Prostate gland (tissue), 2 donors: ENCODE measurements around the gene ZNF804A. TPM values are rescaled to one million over a fixed set of nuclear protein-coding genes. Genes with fewer than 3 reads are reported as not detected.

Experiments
- DNase-seq: peaks from one replicate; pipeline ENCODE4 v3.0.0-alpha.2; 2019; ENCODE audit warnings: low spot score
- H3K27ac ChIP-seq, 2 donors: fragments of 200-600 bp; sonication (generic); 2 replicates each; pipeline ENCODE4 v1.5.1; 2017 to 2019
- H3K27me3 ChIP-seq: fragments of 200-600 bp; sonication (generic); replicated peaks from 2 replicates; pipeline ENCODE4 v1.5.1; 2019; ENCODE audit not compliant: insufficient read depth
- H3K36me3 ChIP-seq, 2 donors: fragments of 200-600 bp; sonication (generic); 1 replicate in 1 of 2; 2 replicates in 1 of 2; pipeline versions ENCODE4 v1.5.1 to v1.8.1; 2017 to 2019
- H3K4me1 ChIP-seq: fragments of 200-600 bp; sonication (generic); replicated peaks from 2 replicates; pipeline ENCODE4 v1.5.1; 2019
- H3K4me3 ChIP-seq, 2 donors: fragments of 200-600 bp; sonication (generic); 2 replicates each; pipeline ENCODE4 v1.5.1; 2017 to 2019
- H3K9me3 ChIP-seq: fragments of 200-600 bp; sonication (generic); 2 replicates; pipeline ENCODE4 v1.5.1; 2017
- CTCF ChIP-seq, 4 experiments: fragments of 200-600 bp in 2 of 4; fragments of 450-650 bp in 2 of 4; sonication (generic) in 2 of 4; IDR thresholded peaks; 1 replicate in 3 of 4; 2 replicates in 1 of 4; pipeline ENCODE4 v1.5.1; 2016 to 2019; ENCODE audit warnings: antibody characterized with exemption in 4 of 4, mild to moderate bottlenecking in 2 of 4, moderate library complexity in 2 of 4
- POLR2A ChIP-seq: fragments of 450-650 bp; IDR thresholded peaks from one replicate; pipeline ENCODE4 v1.6.1; 2016; ENCODE audit warnings: antibody characterized with exemption, mild to moderate bottlenecking
- POLR2AphosphoS5 ChIP-seq: sonication (generic); formaldehyde crosslinking; IDR thresholded peaks from one replicate; pipeline ENCODE4 v1.6.1; 2017; ENCODE audit warnings: antibody characterized with exemption
- WGBS: methylation state at CpG from one replicate; pipeline ENCODE4 v1.1.5; 2018; 5-methylcytosine and 5-hydroxymethylcytosine counted together
- intact Hi-C: fragments of 100-400 bp; cut with DNase I; formaldehyde crosslinking; loops from one replicate; pipeline ENCODE4 v1.14.2; 2022
- total RNA-seq, 2 donors: library from RNA; depleted of rRNA; stranded (reverse); fragments of >200 nt; gene quantifications; one replicate each; pipeline ENCODE4 v1.1.0, GENCODE V29; 2016

Gene ZNF804A
- total RNA-seq, 2 donors from 2014 or later: 0.41 to 0.80 TPM

- Histone ChIP-seq H3K36me3 (no peaks in the 10 kb centered on the region), H3K27ac (no peak overlapping the region), H3K4me1 (no peaks in the 10 kb centered on the region), H3K27me3 (no peaks in the 10 kb centered on the region), H3K4me3 (no peak overlapping the region), H3K9me3 (no peaks in the 10 kb centered on the region)
- DNase-seq: no peak
- TF ChIP-seq CTCF (IDR thresholded peaks at IDR 0.05): no peak
- TF ChIP-seq POLR2AphosphoS5: no peak
- no peak for TF ChIP-seq POLR2A
- 34% methylated on average over 1 of the region's 1 CpG for WGBS
- intact Hi-C loops: no loop called here
Measured at GRCh38 chr2:184620367-184620766, 22.0 kb downstream of the ZNF804A start.

DNA sequence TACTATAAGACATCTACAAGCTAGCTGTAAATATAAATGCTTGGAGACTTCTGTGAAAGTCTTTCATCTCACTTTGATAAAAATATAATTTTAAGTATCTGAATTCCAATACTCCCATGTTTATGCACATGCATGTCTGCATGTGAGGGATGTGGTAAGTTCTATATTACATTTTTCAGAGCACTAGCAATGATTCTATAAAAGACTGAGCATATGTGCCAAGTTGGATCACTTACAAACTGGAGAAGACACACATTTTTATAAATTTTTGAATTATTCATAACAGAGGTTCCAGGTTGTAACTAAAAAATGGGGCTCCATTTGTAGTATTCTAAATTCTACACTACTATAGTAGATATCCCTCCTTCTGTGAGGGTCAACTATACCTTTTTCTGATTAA lies 26.0 kb downstream of the ZNF804A start:
- no peaks in the 10 kb centered on the region for H3K27me3 ChIP-seq
- TF ChIP-seq CTCF (IDR thresholded peaks at IDR 0.05): no peak
- no peak for TF ChIP-seq POLR2A
- no peak for TF ChIP-seq POLR2AphosphoS5
- H3K9me3 ChIP-seq: no peaks in the 10 kb centered on the region
- H3K27ac ChIP-seq: no peak overlapping the region
- no peak overlapping the region for H3K4me3 ChIP-seq
- H3K4me1 ChIP-seq: no peaks in the 10 kb centered on the region
- DNase-seq: no peak
- intact Hi-C loops: no loop called here
- H3K36me3 ChIP-seq: no peaks in the 10 kb centered on the region

- no peaks in the 10 kb centered on the region for H3K4me1 ChIP-seq
- H3K9me3 ChIP-seq: no peaks in the 10 kb centered on the region
- no peaks in the 10 kb centered on the region for H3K36me3 ChIP-seq
- no peak overlapping the region for H3K4me3 ChIP-seq
- intact Hi-C loops: no loop called here
- H3K27ac ChIP-seq: no peak overlapping the region
- H3K27me3 ChIP-seq: no peaks in the 10 kb centered on the region
- TF ChIP-seq POLR2AphosphoS5: no peak
- no peak for TF ChIP-seq CTCF (IDR thresholded peaks at IDR 0.05)
- DNase-seq: no peak
- WGBS: 96% methylated on average over 7 of the region's 7 CpGs
Measured at GRCh38 chr2:184628051-184628450, 29.7 kb downstream of the ZNF804A start.

DNA sequence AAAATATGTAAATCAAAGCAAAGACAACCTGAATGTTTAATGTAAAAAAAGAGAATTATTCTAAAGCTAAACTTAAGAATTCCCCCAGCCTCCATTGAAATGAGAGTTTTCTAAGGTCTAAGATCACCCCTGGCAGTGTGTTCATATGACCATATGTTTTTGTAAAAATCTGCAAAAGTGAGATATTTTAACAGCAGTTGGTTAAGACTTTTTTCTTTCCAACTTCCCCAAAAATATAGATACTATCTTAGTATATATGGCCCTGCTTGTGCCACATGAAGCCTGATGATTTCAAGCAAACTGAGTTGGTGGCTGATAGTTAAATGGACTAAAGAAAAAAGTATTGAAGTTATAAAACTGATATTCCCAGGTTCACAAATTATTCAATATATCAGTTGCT lies 35.4 kb downstream of the ZNF804A start:
- Histone ChIP-seq H3K4me3 (no peak overlapping the region), H3K27me3 (no peaks in the 10 kb centered on the region), H3K9me3 (no peaks in the 10 kb centered on the region), H3K4me1 (no peaks in the 10 kb centered on the region), H3K36me3 (no peaks in the 10 kb centered on the region), H3K27ac (no peak overlapping the region)
- TF ChIP-seq CTCF (IDR thresholded peaks at IDR 0.05): no peak
- TF ChIP-seq POLR2A: no peak
- no peak for TF ChIP-seq POLR2AphosphoS5
- no peak for DNase-seq
- intact Hi-C loops: no loop called here

DNA sequence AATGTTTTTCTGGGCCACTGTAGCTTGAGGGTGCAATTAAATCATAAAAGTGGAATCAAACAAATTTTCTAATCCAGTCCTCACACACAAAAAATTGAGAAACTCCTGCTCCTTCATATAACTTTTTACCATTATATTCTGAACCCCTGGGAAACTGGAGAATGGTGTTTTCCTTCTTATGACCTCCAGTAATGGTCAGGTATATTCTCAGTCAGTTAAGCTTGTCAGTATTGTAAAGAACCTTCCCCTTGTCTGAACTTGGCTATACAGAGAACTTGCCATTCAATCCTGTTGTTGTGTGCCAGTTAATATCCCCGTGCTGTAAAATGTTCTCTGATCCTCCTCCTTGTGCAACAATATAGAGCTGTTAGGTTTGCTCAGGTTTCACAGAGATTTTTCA lies 39.5 kb downstream of the ZNF804A start:
- Histone ChIP-seq H3K4me1 (no peaks in the 10 kb centered on the region), H3K27me3 (no peaks in the 10 kb centered on the region), H3K36me3 (no peaks in the 10 kb centered on the region), H3K9me3 (no peaks in the 10 kb centered on the region), H3K27ac (no peak overlapping the region), H3K4me3 (no peak overlapping the region)
- intact Hi-C loops: no loop called here
- TF ChIP-seq POLR2AphosphoS5: no peak
- TF ChIP-seq POLR2A: no peak
- no peak for TF ChIP-seq CTCF (IDR thresholded peaks at IDR 0.05)
- 27% methylated on average over 1 of the region's 1 CpG for WGBS
- DNase-seq: no peak
